ENCODE results near the gene SHANK1.
"Not testable (repeated sequence)": the region's sequence is repeated elsewhere in the genome, so short reads cannot be mapped to it uniquely, and the experiment has no call there.

SHANK1 gene

GRCh38 chr19:50632151-50632835, 87.3 kb downstream of the SHANK1 start:
- DNase-seq, result no peak

GRCh38 chr19:50629801-50630200, 89.8 kb downstream of the SHANK1 start:
- DNase-seq, result no peak

- DNase-seq, result no peak
These were observed 90.4 kb downstream of the SHANK1 start for GRCh38 chr19:50629194-50629593.

- no peak for DNase-seq
These were observed 91.1 kb downstream of the SHANK1 start for GRCh38 chr19:50628551-50628950.

- DNase-seq, result no peak
These were observed 91.5 kb downstream of the SHANK1 start for GRCh38 chr19:50628146-50628545.

GRCh38 chr19:50626795-50627194, 92.8 kb downstream of the SHANK1 start:
- no peak for DNase-seq

GRCh38 chr19:50626011-50626410, 93.6 kb downstream of the SHANK1 start:
- DNase-seq, result no peak

- no peak for DNase-seq
These were observed 94.5 kb downstream of the SHANK1 start for GRCh38 chr19:50624949-50625600.

- not testable (repeated sequence) for DNase-seq
These were observed 99.2 kb downstream of the SHANK1 start for GRCh38 chr19:50620394-50620906.

GRCh38 chr19:50619184-50619583, 100.4 kb downstream of the SHANK1 start:
- not testable (repeated sequence) for DNase-seq

GRCh38 chr19:50618379-50618778, 101.2 kb downstream of the SHANK1 start:
- not testable (repeated sequence) for DNase-seq

GRCh38 chr19:50612504-50613404, 106.8 kb downstream of the SHANK1 start:
- not testable (repeated sequence) for DNase-seq

Measured in NCI-H1417 treated with DMSO at 0.1 percent for 48 hours (cell line).